CD4-positive, alpha-beta T cell (primary cell): Measurements from ENCODE around the gene PIK3CD. TPM values are rescaled to one million over a fixed set of nuclear protein-coding genes. Genes with fewer than 3 reads are reported as not detected.
A peak's percentile ranks its signal among the peaks of the same experiment; 100 is the strongest.

ENCODE experiments used
- ATAC-seq: fragments of 200-7000 bp; cut with Tn5 transposase; one replicate; pipeline ENCODE4 v1.10.0; 2022; ENCODE audit warnings: mild to moderate bottlenecking; ENCODE audit not compliant: poor library complexity
- CTCF ChIA-PET: fragments of 350-600 bp; sonication (Branson Sonifier 250); formaldehyde crosslinking; loops from one replicate; lab custom pipeline; 2021; ENCODE audit warnings: antibody characterized with exemption, inconsistent platforms; lab: Charles Lee
- POLR2A ChIA-PET: fragments of 350-600 bp; sonication (Branson Sonifier 250); formaldehyde crosslinking; loops from one replicate; lab custom pipeline; 2021; ENCODE audit warnings: antibody characterized with exemption, inconsistent platforms; lab: Charles Lee
- DNase-seq, 14 experiments: peaks; one replicate each; pipeline ENCODE4 v3.0.0-alpha.2; 2013 to 2020; ENCODE audit warnings: mixed read lengths in 2 of 14
- H3K27ac ChIP-seq, 2 donors: one replicate each; pipeline versions ENCODE4 v1.5.1 to v1.7.0; 2013; ENCODE audit warnings: low read length in 2 of 2, low read depth in 1 of 2, mild to moderate bottlenecking in 1 of 2
- H3K27me3 ChIP-seq, 2 experiments: 1 replicate in 1 of 2; 2 replicates in 1 of 2; pipeline versions ENCODE4 v1.6.1 to v1.7.0; 2013; ENCODE audit warnings: low read length in 2 of 2, control low read depth in 1 of 2, mild to moderate bottlenecking in 1 of 2, moderate library complexity in 1 of 2; ENCODE audit not compliant: insufficient read depth in 2 of 2, control insufficient read depth in 1 of 2
- H3K36me3 ChIP-seq: one replicate; pipeline ENCODE4 v1.6.1; 2013; ENCODE audit warnings: low read length, control low read depth; ENCODE audit not compliant: insufficient read depth
- H3K4me1 ChIP-seq: one replicate; pipeline ENCODE4 v1.6.1; 2013; ENCODE audit warnings: low read length, control low read depth; ENCODE audit not compliant: insufficient read depth
- H3K4me3 ChIP-seq: one replicate; pipeline ENCODE4 v1.5.1; 2013; ENCODE audit warnings: mild to moderate bottlenecking, low read length, moderate library complexity
- H3K9me3 ChIP-seq, 2 experiments: 1 replicate in 1 of 2; 2 replicates in 1 of 2; pipeline versions ENCODE4 v1.6.1 to v1.7.0; 2013; ENCODE audit warnings: low read length in 2 of 2, mild to moderate bottlenecking in 2 of 2, control low read depth in 1 of 2, moderate library complexity in 1 of 2; ENCODE audit not compliant: control insufficient read depth in 1 of 2, insufficient read depth in 1 of 2
- H3K27ac Mint-ChIP-seq: one replicate; pipeline ENCODE4 v1.8.0; 2020; ENCODE audit warnings: mixed read lengths
- H3K27me3 Mint-ChIP-seq: one replicate; pipeline ENCODE4 v1.8.0; 2021; ENCODE audit warnings: mixed read lengths
- H3K36me3 Mint-ChIP-seq: one replicate; pipeline ENCODE4 v1.8.0; 2021; ENCODE audit warnings: low read depth, mixed read lengths
- H3K4me1 Mint-ChIP-seq: one replicate; pipeline ENCODE4 v1.8.0; 2021; ENCODE audit warnings: low read depth, mixed read lengths
- H3K4me3 Mint-ChIP-seq: one replicate; pipeline ENCODE4 v1.8.0; 2020; ENCODE audit warnings: mild to moderate bottlenecking, mixed read lengths
- H3K9me3 Mint-ChIP-seq: one replicate; pipeline ENCODE4 v1.8.0; 2020; ENCODE audit warnings: mixed read lengths
- CTCF ChIP-seq: fragments of 200-600 bp; IDR thresholded peaks from one replicate; pipeline ENCODE4 v1.8.0; 2022; ENCODE audit warnings: antibody characterized with exemption, mild to moderate bottlenecking
- intact Hi-C, 2 experiments: fragments of 100-400 bp; cut with DNase I in 1 of 2; cut with micrococcal nuclease in 1 of 2; formaldehyde crosslinking; loops; one replicate each; pipeline versions ENCODE4 v1.15.1 to v1.9.0; 2023 to 2025; cut with DNase I, micrococcal nuclease
- total RNA-seq, 174 experiments: library from RNA in 2 of 174; stranded (reverse) in 2 of 174; gene quantifications; one replicate each; pipeline ENCODE4 v1.2.3 and lab custom pipeline; 2021 to 2026

Gene PIK3CD
- total RNA-seq, 2 experiments from 2014 or later, result 202 to 213 TPM

GRCh38 chr1:9654834-9655723 is 3.5 kb downstream of the PIK3CD start:
- no peaks in the 10 kb centered on the region for H3K9me3 ChIP-seq
- H3K27ac Mint-ChIP-seq, result peak overlapping the region; percentile 97
- DNase-seq, result peak in 9 of 14 experiments; percentile 16 to 86 (median 41)
- CTCF ChIA-PET, result interaction anchor here (0.6 to 9.6 kb wide), 6 partner anchors 25 to 103 kb away, joined by 3 to 117 read pairs (median 4); no protein-coding TSS in a partner anchor
- H3K27me3 Mint-ChIP-seq, result no peaks in the 10 kb centered on the region
- peaks cover 79% of the 10 kb centered on the region for H3K4me1 ChIP-seq
- POLR2A ChIA-PET, result interaction anchor here (0.8 to 14.1 kb wide), 10 partner anchors 11 to 1625 kb away, joined by 3 to 512 read pairs (median 52); no protein-coding TSS in a partner anchor
- no peak for TF ChIP-seq CTCF
- H3K36me3 Mint-ChIP-seq, result peaks cover 47% of the 10 kb centered on the region
- H3K4me3 ChIP-seq, result peak overlapping the region; percentile 93
- H3K27me3 ChIP-seq, result no peaks in the 10 kb centered on the region
- H3K27ac ChIP-seq, result peak overlapping the region; percentile 61 to 88
- H3K9me3 Mint-ChIP-seq, result no peaks in the 10 kb centered on the region
- peak; percentile 44 for ATAC-seq
- peaks cover 8% of the 10 kb centered on the region for H3K36me3 ChIP-seq
- H3K4me1 Mint-ChIP-seq, result peaks cover 81% of the 10 kb centered on the region
- H3K4me3 Mint-ChIP-seq, result peak overlapping the region; percentile 98
- intact Hi-C loops, result loop anchor here (2.0 to 5.0 kb wide), 2 partner anchors 62 to 74 kb away; no protein-coding TSS in a partner anchor

- Histone ChIP-seq H3K4me3 (peak overlapping the region; percentile 93), H3K27ac (peak overlapping the region in 1 of 2 donors; percentile 88), H3K4me1 (peaks cover 77% of the 10 kb centered on the region), H3K36me3 (peaks cover 11% of the 10 kb centered on the region), H3K27me3 (no peaks in the 10 kb centered on the region), H3K9me3 (no peaks in the 10 kb centered on the region)
- CTCF ChIA-PET, result interaction anchor here (0.6 to 9.6 kb wide), 4 partner anchors 24 to 104 kb away, joined by 3 to 117 read pairs (median 4); no protein-coding TSS in a partner anchor
- no peak for ATAC-seq
- peak overlapping the region; percentile 98 for H3K4me3 Mint-ChIP-seq
- H3K27ac Mint-ChIP-seq, result peak overlapping the region; percentile 97
- POLR2A ChIA-PET, result interaction anchor here (0.9 to 14.1 kb wide), 7 partner anchors 11 to 63 kb away, joined by 3 to 512 read pairs (median 164); no protein-coding TSS in a partner anchor
- no peaks in the 10 kb centered on the region for H3K9me3 Mint-ChIP-seq
- peaks cover 83% of the 10 kb centered on the region for H3K4me1 Mint-ChIP-seq
- TF ChIP-seq CTCF, result no peak
- peaks cover 54% of the 10 kb centered on the region for H3K36me3 Mint-ChIP-seq
- intact Hi-C loops, result loop anchor here (2.0 kb wide), 2 partner anchors 31 to 73 kb away; no protein-coding TSS in a partner anchor
- H3K27me3 Mint-ChIP-seq, result no peaks in the 10 kb centered on the region
- DNase-seq, result peak in 1 of 14 experiments; percentile 29
Observed at GRCh38 chr1:9655836-9656235, 4.3 kb downstream of the PIK3CD start.

GRCh38 chr1:9657521-9658032 is 6.0 kb downstream of the PIK3CD start:
- Mint-ChIP-seq H3K36me3 (peaks cover 51% of the 10 kb centered on the region), H3K9me3 (no peaks in the 10 kb centered on the region), H3K27me3 (no peaks in the 10 kb centered on the region), H3K27ac (peak overlapping the region; percentile 97), H3K4me3 (peak overlapping the region; percentile 72), H3K4me1 (peaks cover 82% of the 10 kb centered on the region)
- CTCF ChIA-PET, result interaction anchor here (0.7 to 9.6 kb wide), 5 partner anchors 13 to 127 kb away, joined by 3 to 117 read pairs (median 4); no protein-coding TSS in a partner anchor
- ATAC-seq (no peak), DNase-seq (no peak)
- peaks cover 27% of the 10 kb centered on the region for H3K36me3 ChIP-seq
- H3K4me3 ChIP-seq, result no peak overlapping the region
- no peaks in the 10 kb centered on the region for H3K27me3 ChIP-seq
- H3K9me3 ChIP-seq, result no peaks in the 10 kb centered on the region
- H3K4me1 ChIP-seq, result peaks cover 73% of the 10 kb centered on the region
- TF ChIP-seq CTCF, result no peak
- POLR2A ChIA-PET, result interaction anchor here (0.6 to 14.1 kb wide), 4 partner anchors 13 to 61 kb away, joined by 4 to 512 read pairs (median 214); no protein-coding TSS in a partner anchor
- intact Hi-C loops, result loop anchor here in 1 of 2 experiments (2.0 kb wide), 1 partner anchor 29 kb away; no protein-coding TSS in a partner anchor
- H3K27ac ChIP-seq, result peak overlapping the region; percentile 34 to 63
